Thoracic aorta (tissue), 2 donors: ENCODE data around the gene NGF. TPM values are rescaled to one million over a fixed set of nuclear protein-coding genes. Genes with fewer than 3 reads are reported as not detected.

ENCODE experiments used
- ATAC-seq: fragments of 150-250 bp; one replicate; pipeline ENCODE4 v1.8.0; 2017; ENCODE audit warnings: low read depth; ENCODE audit not compliant: insufficient number of reproducible peaks, low FRiP score
- DNase-seq: peaks from one replicate; pipeline ENCODE4 v3.0.0-alpha.2; 2020; ENCODE audit warnings: low spot score
- H3K27ac ChIP-seq, 2 donors: fragments of 200-600 bp; sonication (generic); 1 replicate in 1 of 2; 2 replicates in 1 of 2; pipeline ENCODE4 v1.5.1; 2016; ENCODE audit warnings: mild to moderate bottlenecking in 2 of 2, moderate library complexity in 2 of 2
- H3K27me3 ChIP-seq: fragments of 200-600 bp; sonication (generic); replicated peaks from 2 replicates; pipeline ENCODE4 v1.6.0; 2016; ENCODE audit warnings: mild to moderate bottlenecking; ENCODE audit not compliant: insufficient read depth
- H3K36me3 ChIP-seq: fragments of 200-600 bp; sonication (generic); one replicate; pipeline ENCODE4 v1.5.1; 2016
- H3K4me1 ChIP-seq, 2 donors: fragments of 200-600 bp; sonication (generic); 1 replicate in 1 of 2; 2 replicates in 1 of 2; pipeline versions ENCODE4 v1.5.1 to v1.6.0; 2016; ENCODE audit warnings: low read depth in 2 of 2, mild to moderate bottlenecking in 1 of 2; ENCODE audit not compliant: control insufficient read depth in 1 of 2
- H3K4me3 ChIP-seq: fragments of 200-600 bp; sonication (generic); 2 replicates; pipeline ENCODE4 v1.5.1; 2016; ENCODE audit warnings: mild to moderate bottlenecking
- H3K9me3 ChIP-seq: fragments of 200-600 bp; sonication (generic); 2 replicates; pipeline ENCODE4 v1.5.1; 2016
- CTCF ChIP-seq: fragments of 200-600 bp; sonication (generic); IDR thresholded peaks from one replicate; pipeline ENCODE4 v1.5.1; 2019; ENCODE audit warnings: antibody characterized with exemption
- total RNA-seq, 2 donors: library from RNA; depleted of rRNA; stranded (reverse); fragments of >200 nt; gene quantifications; one replicate each; pipeline versions ENCODE4 v1.1.0 to v1.2.3, GENCODE V29; 2016

The NGF gene
- total RNA-seq, 2 donors from 2014 or later, result 21.8 to 25.7 TPM

GRCh38 chr1:115293899-115294298 lies 44.1 kb downstream of the NGF start:
- H3K36me3 ChIP-seq, result peaks cover 3% of the 10 kb centered on the region
- no peaks in the 10 kb centered on the region for H3K27me3 ChIP-seq
- ATAC-seq (no peak), DNase-seq (no peak)
- peaks cover 13 to 57% of the 10 kb centered on the region in 2 donors for H3K4me1 ChIP-seq
- no peak overlapping the region for H3K27ac ChIP-seq
- H3K4me3 ChIP-seq, result no peak overlapping the region
- no peaks in the 10 kb centered on the region for H3K9me3 ChIP-seq
- TF ChIP-seq CTCF, result no peak

- no peak overlapping the region for H3K4me3 ChIP-seq
- no peaks in the 10 kb centered on the region for H3K27me3 ChIP-seq
- peaks cover 13 to 57% of the 10 kb centered on the region in 2 donors for H3K4me1 ChIP-seq
- H3K9me3 ChIP-seq, result no peaks in the 10 kb centered on the region
- ATAC-seq (no peak), DNase-seq (no peak)
- no peak overlapping the region for H3K27ac ChIP-seq
- H3K36me3 ChIP-seq, result peaks cover 3% of the 10 kb centered on the region
- no peak for TF ChIP-seq CTCF
These were observed 45.0 kb downstream of the NGF start for GRCh38 chr1:115293006-115293405.

GRCh38 chr1:115291741-115292140 lies 46.3 kb downstream of the NGF start:
- Histone ChIP-seq H3K4me3 (no peak overlapping the region), H3K4me1 (peaks cover 13 to 50% of the 10 kb centered on the region in 2 donors), H3K36me3 (peaks cover 3% of the 10 kb centered on the region), H3K27me3 (no peaks in the 10 kb centered on the region), H3K27ac (no peak overlapping the region), H3K9me3 (no peaks in the 10 kb centered on the region)
- ATAC-seq (no peak), DNase-seq (no peak)
- no peak for TF ChIP-seq CTCF

- Histone ChIP-seq H3K9me3 (no peaks in the 10 kb centered on the region), H3K27ac (no peak overlapping the region), H3K4me1 (peaks cover 5 to 40% of the 10 kb centered on the region in 2 donors), H3K36me3 (peaks cover 3% of the 10 kb centered on the region), H3K27me3 (no peaks in the 10 kb centered on the region), H3K4me3 (no peak overlapping the region)
- DNase-seq (no peak), ATAC-seq (no peak)
- TF ChIP-seq CTCF, result no peak
These were observed 48.1 kb downstream of the NGF start for GRCh38 chr1:115289940-115290339.

GRCh38 chr1:115288591-115289198 lies 49.4 kb downstream of the NGF start:
- H3K27me3 ChIP-seq, result no peaks in the 10 kb centered on the region
- H3K4me3 ChIP-seq, result no peak overlapping the region
- DNase-seq (no peak), ATAC-seq (no peak)
- H3K9me3 ChIP-seq, result no peaks in the 10 kb centered on the region
- peaks cover 3% of the 10 kb centered on the region for H3K36me3 ChIP-seq
- peaks cover 9 to 41% of the 10 kb centered on the region in 2 donors for H3K4me1 ChIP-seq
- no peak for TF ChIP-seq CTCF
- no peak overlapping the region for H3K27ac ChIP-seq
